ENCODE measurements around the gene FBXW2. TPM values are rescaled to one million over a fixed set of nuclear protein-coding genes. Genes with fewer than 3 reads are reported as not detected.

The FBXW2 gene
- total and polyA plus RNA-seq, 10 of the 15 experiments (the other 5 are each of a cell fraction or from before 2014, with no cell fraction given), result 2.9 to 56.9 (median 39.1) TPM

DNA sequence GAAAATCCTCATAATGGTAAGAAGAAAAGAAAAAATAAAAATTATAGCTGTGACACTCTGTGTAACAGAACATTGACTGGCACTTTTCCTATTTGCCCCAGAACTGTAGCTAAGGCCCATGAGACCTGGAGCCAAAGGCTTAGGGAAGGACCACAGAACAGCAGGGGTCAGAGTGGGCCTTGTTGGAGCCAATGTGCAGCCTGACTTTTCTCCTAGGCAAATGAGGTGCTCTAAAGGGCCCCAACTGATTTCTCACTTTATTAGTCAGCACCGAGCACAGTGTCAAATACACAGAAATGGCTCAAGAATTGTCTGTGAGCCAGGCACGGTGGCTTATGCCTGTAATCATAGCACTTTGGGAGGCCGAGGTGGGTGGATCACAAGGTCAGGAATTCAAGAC lies 74.9 kb downstream of the FBXW2 start:
- no peaks in the 10 kb centered on the region for H3K36me3 ChIP-seq (ENCODE audit: control insufficient read depth in 2 of 2, insufficient read depth in 2 of 2, low read length in 1 of 2)
- in situ Hi-C loops (cut with MboI) (no loop called here), intact Hi-C loops (cut with micrococcal nuclease; ENCODE audit: unreplicated experiment) (no loop called here)
- ChIA-PET SMC1A (ENCODE audit: uncharacterized antibody, unreplicated experiment) (interaction anchor here (1.4 kb wide), 1 partner anchor 12 kb away, joined by 4 read pairs; no protein-coding TSS in a partner anchor), RAD21 (ENCODE audit: unreplicated experiment) (no interaction called here), CTCF (interaction anchor here (0.8 kb wide), 1 partner anchor 21 kb away, joined by 3 read pairs; no protein-coding TSS in a partner anchor), POLR2A (no interaction called here)
- no peaks in the 10 kb centered on the region for H4K20me1 ChIP-seq (ENCODE audit: control insufficient read depth, insufficient read depth)
- H3K9me3 ChIP-seq (replicated peaks; ENCODE audit: control insufficient read depth, insufficient read depth, low read length), result no peaks in the 10 kb centered on the region; the same call in 2 of the 3 replicates
- FAIRE-seq (peak; percentile 56), DNase-seq (ENCODE audit: low read depth, low spot score) (no peak), ATAC-seq (no peak)
- no peak overlapping the region for H3K9ac ChIP-seq (ENCODE audit: control insufficient read depth, insufficient read depth, low read length)
- no peak overlapping the region for H3K4me2 ChIP-seq (ENCODE audit: control insufficient read depth, insufficient read depth)
- no peak overlapping the region for H3K27ac ChIP-seq (ENCODE audit: control insufficient read depth, insufficient read depth)
- H2AFZ ChIP-seq (ENCODE audit: control insufficient read depth, low read depth, low read length), result no peak overlapping the region; the same call in 1 of the 2 replicates
- H3K79me2 ChIP-seq (ENCODE audit: control insufficient read depth, insufficient read depth, low read length), result no peaks in the 10 kb centered on the region
- peaks cover 4% of the 10 kb centered on the region for H3K4me1 ChIP-seq (ENCODE audit: control insufficient read depth, insufficient read depth, low read length)
- no peak overlapping the region for H3K4me3 ChIP-seq
- no peak for TF ChIP-seq POU2F2 (IDR thresholded peaks at IDR 0.05; ENCODE audit: borderline replicate concordance, low read depth, low read length)
- 0 out of 2 replicates have a peak, but pooled peaks have one; percentile 4 for TF ChIP-seq RAD21 (IDR thresholded peaks at IDR 0.05; ENCODE audit: insufficient read depth, low read depth, low read length)
- no peaks in the 10 kb centered on the region; a peak in 1 of 4 replicates for H3K27me3 ChIP-seq (replicated peaks in 1 of 2; ENCODE audit: control insufficient read depth in 2 of 2, insufficient read depth in 2 of 2, low read length in 1 of 2)
- no TSS peak for BruUV-seq (replicated peaks)
- WGBS (ENCODE audit: insufficient coverage, insufficient replicate concordance, low lambda C conversion rate, missing lambda C conversion rate), result 41% methylated on average over 3 of the region's 3 CpGs

DNA sequence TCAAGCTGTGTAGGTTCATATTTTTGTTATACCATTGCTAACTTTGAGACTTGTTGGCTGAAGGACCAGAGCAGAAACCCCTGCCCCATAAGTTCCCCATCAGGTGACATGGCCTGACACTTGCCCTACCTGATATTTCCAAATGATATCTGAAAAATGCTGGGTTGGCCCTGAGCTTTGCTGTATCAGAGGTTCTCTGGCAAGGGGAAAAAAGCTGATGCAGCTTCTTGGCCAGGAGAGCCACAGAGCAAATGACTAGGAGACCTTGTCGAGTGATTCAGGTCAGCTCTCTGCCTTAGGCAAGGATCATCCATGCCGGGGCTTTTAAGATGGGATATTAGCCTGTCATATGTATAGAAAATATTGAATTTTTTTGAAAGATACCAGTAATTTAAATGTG lies 76.0 kb downstream of the FBXW2 start:
- Histone ChIP-seq H3K9ac (ENCODE audit: control insufficient read depth, insufficient read depth, low read length) (no peak overlapping the region), H3K36me3 (ENCODE audit: control insufficient read depth in 2 of 2, insufficient read depth in 2 of 2, low read length in 1 of 2) (no peaks in the 10 kb centered on the region), H3K4me1 (ENCODE audit: control insufficient read depth, insufficient read depth, low read length) (peaks cover 15% of the 10 kb centered on the region), H3K4me2 (ENCODE audit: control insufficient read depth, insufficient read depth) (no peak overlapping the region), H3K4me3 (no peak overlapping the region), H2AFZ (ENCODE audit: control insufficient read depth, low read depth, low read length) (no peak overlapping the region), H4K20me1 (ENCODE audit: control insufficient read depth, insufficient read depth) (no peaks in the 10 kb centered on the region), H3K27ac (ENCODE audit: control insufficient read depth, insufficient read depth) (no peak overlapping the region), H3K9me3 (replicated peaks; ENCODE audit: control insufficient read depth, insufficient read depth, low read length) (no peaks in the 10 kb centered on the region; the same call in 2 of the 3 replicates), H3K79me2 (ENCODE audit: control insufficient read depth, insufficient read depth, low read length) (no peaks in the 10 kb centered on the region), H3K27me3 (replicated peaks in 1 of 2; ENCODE audit: control insufficient read depth in 2 of 2, insufficient read depth in 2 of 2, low read length in 1 of 2) (no peaks in the 10 kb centered on the region; a peak in 1 of 4 replicates)
- in situ Hi-C loops (cut with MboI) (no loop called here), intact Hi-C loops (cut with micrococcal nuclease; ENCODE audit: unreplicated experiment) (no loop called here)
- no peak for TF ChIP-seq RCOR1 (conservative IDR thresholded peaks at IDR 0.05; ENCODE audit: low read depth, low read length)
- TF ChIP-seq, protein P1, sequence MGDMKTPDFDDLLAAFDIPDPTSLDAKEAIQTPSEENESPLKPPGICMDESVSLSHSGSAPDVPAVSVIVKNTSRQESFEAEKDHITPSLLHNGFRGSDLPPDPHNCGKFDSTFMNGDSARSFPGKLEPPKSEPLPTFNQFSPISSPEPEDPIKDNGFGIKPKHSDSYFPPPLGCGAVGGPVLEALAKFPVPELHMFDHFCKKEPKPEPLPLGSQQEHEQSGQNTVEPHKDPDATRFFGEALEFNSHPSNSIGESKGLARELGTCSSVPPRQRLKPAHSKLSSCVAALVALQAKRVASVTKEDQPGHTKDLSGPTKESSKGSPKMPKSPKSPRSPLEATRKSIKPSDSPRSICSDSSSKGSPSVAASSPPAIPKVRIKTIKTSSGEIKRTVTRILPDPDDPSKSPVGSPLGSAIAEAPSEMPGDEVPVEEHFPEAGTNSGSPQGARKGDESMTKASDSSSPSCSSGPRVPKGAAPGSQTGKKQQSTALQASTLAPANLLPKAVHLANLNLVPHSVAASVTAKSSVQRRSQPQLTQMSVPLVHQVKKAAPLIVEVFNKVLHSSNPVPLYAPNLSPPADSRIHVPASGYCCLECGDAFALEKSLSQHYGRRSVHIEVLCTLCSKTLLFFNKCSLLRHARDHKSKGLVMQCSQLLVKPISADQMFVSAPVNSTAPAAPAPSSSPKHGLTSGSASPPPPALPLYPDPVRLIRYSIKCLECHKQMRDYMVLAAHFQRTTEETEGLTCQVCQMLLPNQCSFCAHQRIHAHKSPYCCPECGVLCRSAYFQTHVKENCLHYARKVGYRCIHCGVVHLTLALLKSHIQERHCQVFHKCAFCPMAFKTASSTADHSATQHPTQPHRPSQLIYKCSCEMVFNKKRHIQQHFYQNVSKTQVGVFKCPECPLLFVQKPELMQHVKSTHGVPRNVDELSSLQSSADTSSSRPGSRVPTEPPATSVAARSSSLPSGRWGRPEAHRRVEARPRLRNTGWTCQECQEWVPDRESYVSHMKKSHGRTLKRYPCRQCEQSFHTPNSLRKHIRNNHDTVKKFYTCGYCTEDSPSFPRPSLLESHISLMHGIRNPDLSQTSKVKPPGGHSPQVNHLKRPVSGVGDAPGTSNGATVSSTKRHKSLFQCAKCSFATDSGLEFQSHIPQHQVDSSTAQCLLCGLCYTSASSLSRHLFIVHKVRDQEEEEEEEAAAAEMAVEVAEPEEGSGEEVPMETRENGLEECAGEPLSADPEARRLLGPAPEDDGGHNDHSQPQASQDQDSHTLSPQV (IDR thresholded peaks at IDR 0.05), result no peak
- RAD21 ChIA-PET (ENCODE audit: unreplicated experiment), result no interaction called here
- ATAC-seq (no peak), DNase-seq (ENCODE audit: low read depth, low spot score) (no peak), FAIRE-seq (no peak)
- CTCF ChIA-PET, result no interaction called here
- WGBS (ENCODE audit: insufficient coverage, insufficient replicate concordance, low lambda C conversion rate, missing lambda C conversion rate), result 76% methylated on average over 2 of the region's 2 CpGs
- SMC1A ChIA-PET (ENCODE audit: uncharacterized antibody, unreplicated experiment), result interaction anchor here (0.8 to 1.2 kb wide), 2 partner anchors 9 to 622 kb away, joined by 3 read pairs; no protein-coding TSS in a partner anchor
- no TSS peak for BruUV-seq (replicated peaks)
- POLR2A ChIA-PET, result interaction anchor here (0.6 to 0.7 kb wide), 2 partner anchors 91 to 486 kb away, joined by 4 read pairs; no protein-coding TSS in a partner anchor

Measured in GM12878 (cell line).